GM21825 (cell line): ENCODE results near the gene ADAM12.
"Not testable (repeated sequence)": the region's sequence is repeated elsewhere in the genome, so short reads cannot be mapped to it uniquely, and the experiment has no call there.

Experiments
- ATAC-seq: cut with Tn5 transposase; IDR thresholded peaks from one replicate; pipeline ENCODE4 v1.9.1; 2021; ENCODE audit warnings: mild to moderate bottlenecking, moderate library complexity; ENCODE audit not compliant: unreplicated experiment

The ADAM12 gene

GRCh38 chr10:126066456-126066855 is 321.8 kb downstream of the ADAM12 start:
- no peak for ATAC-seq

GRCh38 chr10:126065751-126066377 is 322.4 kb downstream of the ADAM12 start:
- ATAC-seq: no peak

GRCh38 chr10:126064512-126064911 is 323.8 kb downstream of the ADAM12 start:
- no peak for ATAC-seq

GRCh38 chr10:126063353-126063791 is 324.9 kb downstream of the ADAM12 start:
- ATAC-seq: no peak

GRCh38 chr10:126062131-126063032 is 325.9 kb downstream of the ADAM12 start:
- no peak for ATAC-seq

GRCh38 chr10:126061526-126061925 is 326.8 kb downstream of the ADAM12 start:
- ATAC-seq: no peak

- no peak for ATAC-seq
Observed at GRCh38 chr10:126060261-126060931, 327.9 kb downstream of the ADAM12 start.

DNA sequence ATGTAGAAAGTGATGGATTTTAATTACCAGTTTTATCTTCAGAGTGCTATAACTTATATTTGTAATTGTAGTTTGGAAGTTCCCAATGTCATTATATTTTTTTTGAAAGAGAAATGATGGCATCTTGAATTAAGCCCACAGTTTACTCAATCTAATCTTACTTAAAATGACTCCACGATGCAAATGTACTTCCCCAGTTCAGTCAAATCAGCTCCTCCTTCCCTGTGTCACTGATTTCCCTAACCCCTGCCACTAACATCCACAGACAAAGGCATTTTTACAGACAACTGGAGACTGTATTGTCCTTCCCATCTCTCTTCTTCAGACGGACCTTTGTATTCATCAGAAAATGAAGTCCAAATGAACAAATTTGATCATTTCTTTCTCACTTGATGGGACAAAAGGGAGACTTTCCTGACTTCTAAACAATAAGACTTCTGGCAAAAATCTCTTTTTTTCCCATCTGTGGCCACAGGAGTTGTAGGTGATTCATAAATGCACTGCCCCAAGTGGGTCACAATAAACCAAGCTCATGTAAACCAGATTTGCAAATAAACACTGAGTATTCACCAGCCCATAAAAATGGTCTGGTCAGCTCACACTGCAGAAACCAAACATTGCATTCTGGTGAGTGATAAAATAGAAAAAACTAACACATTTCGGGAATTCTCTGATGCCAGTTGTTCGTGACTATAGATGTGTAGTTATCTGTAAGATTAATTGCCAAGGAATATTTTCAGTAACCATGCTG is 329.0 kb downstream of the ADAM12 start:
- ATAC-seq: no peak

DNA sequence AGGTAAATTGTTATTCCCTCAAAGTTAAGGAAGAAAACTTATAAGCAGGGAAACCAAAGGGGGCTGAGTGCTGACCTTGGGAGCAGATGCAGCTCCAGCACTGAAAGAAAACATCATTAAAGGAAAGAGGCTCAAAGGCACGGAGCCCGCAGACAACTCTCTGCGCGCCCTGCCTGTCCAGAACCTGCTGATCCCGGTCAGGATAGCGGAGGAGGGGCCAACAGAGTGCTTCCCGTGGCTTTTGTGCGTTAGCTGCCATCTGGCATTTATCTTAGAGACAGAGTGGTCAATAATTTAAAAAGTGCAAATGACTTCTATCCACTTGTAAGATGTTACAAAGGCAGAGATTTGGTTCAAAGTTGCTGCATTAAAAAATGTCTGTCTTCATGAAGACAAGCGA is 329.8 kb downstream of the ADAM12 start:
- ATAC-seq: no peak

DNA sequence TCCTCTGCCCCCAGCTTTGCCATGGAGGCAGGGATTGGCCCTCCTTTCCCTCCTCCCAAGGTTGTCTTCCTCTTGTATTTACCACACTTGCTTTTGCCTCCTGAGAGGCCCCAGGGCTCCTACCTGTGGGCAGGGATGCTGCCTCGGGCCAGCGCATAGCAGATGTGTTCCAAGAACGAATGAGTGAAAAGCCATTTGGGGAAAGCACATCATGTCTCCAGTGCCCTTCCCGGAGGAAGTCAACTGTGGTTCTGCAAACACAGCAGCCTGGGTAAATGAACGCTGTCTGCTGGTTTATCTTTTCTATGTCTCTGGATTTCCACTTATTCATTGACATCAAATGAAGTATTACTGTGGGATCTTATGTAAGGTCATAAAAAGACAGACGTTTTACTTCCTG is 330.2 kb downstream of the ADAM12 start:
- ATAC-seq: no peak

DNA sequence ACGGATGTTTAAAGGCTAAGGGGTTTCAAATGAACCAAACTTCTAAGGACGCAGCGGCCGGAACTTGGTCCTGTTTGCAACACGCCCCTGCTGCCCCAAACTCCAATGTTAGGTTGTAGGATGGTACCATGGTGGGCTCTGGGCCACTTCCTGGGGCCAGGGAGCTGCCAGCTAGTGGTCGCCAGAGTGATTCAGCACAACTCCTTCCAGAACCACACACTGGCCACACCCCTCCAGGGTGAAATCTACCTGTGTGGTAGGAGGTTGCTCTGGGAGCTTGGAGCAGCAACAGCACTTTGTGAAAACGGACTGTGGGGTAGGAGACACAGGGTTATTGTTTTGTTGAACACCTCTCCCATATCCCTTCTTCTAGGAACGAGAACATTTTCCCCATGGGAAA is 330.8 kb downstream of the ADAM12 start:
- ATAC-seq: no peak

- ATAC-seq: no peak
Observed at GRCh38 chr10:126054191-126054590, 334.1 kb downstream of the ADAM12 start.

GRCh38 chr10:126052171-126052570 is 336.1 kb downstream of the ADAM12 start:
- no peak for ATAC-seq

DNA sequence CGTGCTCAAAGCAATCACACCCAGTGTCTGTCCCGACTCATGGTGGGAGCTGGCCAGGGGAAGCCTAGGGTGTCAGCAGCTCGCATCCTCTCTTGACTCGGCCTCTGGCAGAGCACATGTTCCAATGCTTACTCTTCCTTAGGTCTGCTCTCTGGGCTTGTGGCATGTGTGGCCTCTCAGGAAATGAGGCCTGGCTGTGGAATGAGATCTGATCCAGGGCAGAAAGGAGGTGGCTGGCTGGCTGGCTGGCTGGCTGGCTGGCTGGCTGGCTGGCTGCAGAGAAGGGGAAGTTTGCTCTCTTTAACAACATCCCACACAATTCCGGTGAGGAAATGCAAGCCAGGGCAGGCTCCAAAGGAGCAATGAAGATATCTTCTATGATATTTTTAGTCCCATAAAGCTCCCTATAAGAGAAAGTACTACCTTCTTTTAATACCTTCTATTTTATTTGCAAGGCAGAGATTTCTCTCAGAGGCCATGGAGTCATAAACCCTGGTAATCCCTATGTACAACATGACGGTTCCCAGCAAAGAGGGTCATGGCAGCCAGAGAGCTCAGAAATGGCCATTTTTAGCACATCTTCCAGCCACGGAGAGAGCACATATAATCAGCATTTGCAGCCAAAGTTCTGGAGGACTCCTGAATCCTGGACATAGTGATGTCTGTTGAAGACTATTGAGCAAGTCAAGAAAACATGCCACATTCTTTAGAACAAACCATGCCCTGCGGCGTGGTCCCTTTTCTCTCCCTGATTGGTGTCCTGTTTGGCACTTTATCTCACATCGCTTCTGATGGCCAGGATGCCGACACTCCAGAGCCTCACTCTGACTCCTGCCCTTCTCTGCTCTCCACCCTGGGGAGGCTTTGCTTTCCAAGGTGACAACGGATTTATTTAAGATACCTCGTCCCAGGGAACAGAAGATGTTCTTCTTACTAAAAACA is 338.2 kb downstream of the ADAM12 start:
- ATAC-seq: no peak

GRCh38 chr10:126047749-126048148 is 340.5 kb downstream of the ADAM12 start:
- ATAC-seq: not testable (repeated sequence)

- no peak for ATAC-seq
Observed at GRCh38 chr10:126046831-126047230, 341.4 kb downstream of the ADAM12 start.

- ATAC-seq: no peak
Observed at GRCh38 chr10:126045861-126046260, 342.4 kb downstream of the ADAM12 start.

DNA sequence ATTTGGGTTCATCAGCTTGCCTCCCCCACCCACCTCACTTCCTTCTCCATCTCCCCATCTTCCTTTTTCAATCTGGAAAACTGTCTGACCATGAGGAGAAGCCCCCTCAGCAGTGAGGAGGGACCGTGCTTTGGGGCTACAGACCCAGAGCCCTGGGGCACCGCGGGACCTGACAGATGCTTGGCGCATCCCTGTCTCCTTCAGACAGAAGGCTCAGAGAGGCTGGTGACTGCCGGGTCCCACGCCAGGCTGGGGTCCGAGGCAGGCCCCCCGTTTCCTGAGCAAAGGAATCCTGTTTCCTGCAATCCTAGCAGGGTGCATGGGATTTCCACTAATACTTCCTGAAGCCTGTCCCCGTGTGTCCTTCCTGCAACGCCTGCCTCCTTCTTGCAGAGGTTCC is 344.9 kb downstream of the ADAM12 start:
- no peak for ATAC-seq

DNA sequence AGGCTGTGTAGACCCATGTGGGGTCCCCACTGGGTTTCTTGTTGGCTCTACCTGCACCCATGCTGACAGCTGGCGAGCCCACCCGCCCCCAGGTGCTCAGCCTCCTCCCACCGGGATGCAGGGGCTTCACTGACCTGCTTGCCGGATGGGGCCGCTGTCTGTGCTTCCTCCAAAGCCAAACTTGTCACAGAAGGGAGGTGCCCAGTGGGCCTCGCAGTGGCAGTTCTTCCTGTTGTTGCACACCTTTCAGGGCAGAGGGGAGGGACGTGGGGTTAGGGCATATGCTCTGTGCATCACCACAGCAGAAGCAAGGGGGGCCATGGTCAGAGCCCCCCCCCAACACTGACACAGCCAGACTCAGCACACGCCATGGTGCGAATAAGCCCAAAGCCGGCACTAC is 345.4 kb downstream of the ADAM12 start:
- ATAC-seq: no peak

- no peak for ATAC-seq
Observed at GRCh38 chr10:126042354-126042753, 345.9 kb downstream of the ADAM12 start.
